Caco-2 (cell line): ENCODE results near the gene GLTP. TPM values are rescaled to one million over a fixed set of nuclear protein-coding genes. Genes with fewer than 3 reads are reported as not detected.

Experiments
- BruUV-seq: library from RNA; stranded (reverse); fragments of 400-500 nt; replicated peaks from 2 replicates; lab custom pipeline; 2021; lab: Mats Ljungman, UMichigan
- CTCF ChIA-PET: fragments of 300-600 bp; sonication (Branson Sonifier 250); formaldehyde crosslinking; loops from one replicate; lab custom pipeline; 2022; ENCODE audit warnings: antibody characterized with exemption; lab: Charles Lee
- POLR2A ChIA-PET: fragments of 300-600 bp; sonication (Branson Sonifier 250); formaldehyde crosslinking; loops from one replicate; lab custom pipeline; 2022; ENCODE audit warnings: antibody characterized with exemption; lab: Charles Lee
- DNase-seq, 2 experiments: peaks; one replicate each; pipeline versions ENCODE4 v3.0.0 to v3.0.0-alpha.2; 2020 to 2022
- H3K27me3 ChIP-seq: replicated peaks from 2 replicates; pipeline ENCODE4 v1.6.0; 2011; ENCODE audit warnings: low read length; ENCODE audit not compliant: control insufficient read depth, insufficient read depth
- H3K36me3 ChIP-seq: 2 replicates; pipeline ENCODE4 v1.5.1; 2011; ENCODE audit warnings: low read length; ENCODE audit not compliant: control insufficient read depth, insufficient read depth
- H3K4me1 ChIP-seq: fragments of 250-450 bp; sonication (Bioruptor Pico); 2 replicates; pipeline ENCODE4 v1.5.1; 2020; ENCODE audit warnings: mild to moderate bottlenecking
- H3K4me3 ChIP-seq: 2 replicates; pipeline ENCODE4 v1.5.1; 2011; ENCODE audit warnings: low read depth, mild to moderate bottlenecking, control low read depth, low read length
- H3K9me3 ChIP-seq: fragments of 250-450 bp; sonication (Bioruptor Pico); 2 replicates; pipeline ENCODE4 v1.5.1; 2020; ENCODE audit warnings: mild to moderate bottlenecking, moderate library complexity
- H3K27ac Mint-ChIP-seq: one replicate; pipeline ENCODE4 v1.8.0; 2022; ENCODE audit warnings: mixed read lengths; ENCODE audit not compliant: unreplicated experiment
- H3K27me3 Mint-ChIP-seq: one replicate; pipeline ENCODE4 v1.8.0; 2022; ENCODE audit warnings: mixed read lengths; ENCODE audit not compliant: insufficient read depth, unreplicated experiment
- H3K36me3 Mint-ChIP-seq: one replicate; pipeline ENCODE4 v1.8.0; 2022; ENCODE audit warnings: mild to moderate bottlenecking, mixed read lengths; ENCODE audit not compliant: insufficient read depth, unreplicated experiment
- H3K4me1 Mint-ChIP-seq: one replicate; pipeline ENCODE4 v1.8.0; 2022; ENCODE audit warnings: low read depth, mixed read lengths; ENCODE audit not compliant: unreplicated experiment
- H3K4me3 Mint-ChIP-seq: one replicate; pipeline ENCODE4 v1.8.0; 2022; ENCODE audit warnings: mild to moderate bottlenecking, moderate library complexity, mixed read lengths; ENCODE audit not compliant: unreplicated experiment
- H3K9me3 Mint-ChIP-seq: one replicate; pipeline ENCODE4 v1.8.0; 2022; ENCODE audit warnings: mixed read lengths; ENCODE audit not compliant: unreplicated experiment
- intact Hi-C: fragments of 100-400 bp; cut with micrococcal nuclease; formaldehyde crosslinking; loops from one replicate; pipeline ENCODE4 v1.10.0; 2022; ENCODE audit not compliant: unreplicated experiment
- total RNA-seq: library from RNA; stranded (reverse); gene quantifications from 2 replicates; pipeline ENCODE4 v1.2.3, GENCODE V29; 2022
- TF ChIP-seq, protein P1 (sequence below), 2 experiments: fragments of 200-600 bp in 1 of 2; IDR thresholded peaks; 1 replicate in 1 of 2; 2 replicates in 1 of 2; pipeline versions ENCODE4 v1.5.1 to v1.8.0; 2011 to 2022; ENCODE audit warnings: antibody characterized with exemption in 1 of 2, control low read depth in 1 of 2, inconsistent platforms in 1 of 2, low read depth in 1 of 2, low read length in 1 of 2, mild to moderate bottlenecking in 1 of 2, moderate library complexity in 1 of 2; ENCODE audit not compliant: insufficient read depth in 1 of 2, severe bottlenecking in 1 of 2, unreplicated experiment in 1 of 2

The GLTP gene
- total RNA-seq, 1 experiment from 2014 or later = 14.9 TPM

DNA sequence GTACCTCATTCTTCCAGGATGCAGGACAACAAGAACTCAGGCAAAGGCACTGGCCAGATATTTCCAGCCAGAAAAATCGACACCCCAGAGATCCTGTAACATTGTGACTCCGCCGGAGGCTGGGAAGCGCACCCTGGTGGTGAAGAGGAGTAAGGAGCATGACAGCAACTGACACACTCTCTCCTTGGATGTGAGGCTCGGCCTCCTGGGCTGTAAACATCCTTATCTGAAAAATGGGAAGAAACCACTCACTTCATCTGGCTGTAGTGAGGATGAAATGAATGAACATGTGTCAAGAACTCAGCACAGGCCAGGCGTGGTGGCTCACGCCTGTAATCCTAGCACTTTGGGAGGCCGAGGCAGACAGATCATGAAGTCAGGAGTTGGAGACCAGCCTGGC lies 47.3 kb upstream of the GLTP start:
- peaks cover 11% of the 10 kb centered on the region for H3K4me1 Mint-ChIP-seq
- H3K27ac Mint-ChIP-seq = no peak overlapping the region
- CTCF ChIA-PET = interaction anchor here (1.2 kb wide), 1 partner anchor 20 kb away, joined by 3 read pairs; no protein-coding TSS in a partner anchor
- peaks cover 16% of the 10 kb centered on the region for H3K36me3 Mint-ChIP-seq
- intact Hi-C loops = loop anchor here (1.0 kb wide), 1 partner anchor 74 kb away; no protein-coding TSS in a partner anchor
- Histone ChIP-seq H3K4me3 (no peak overlapping the region), H3K36me3 (peaks cover 2% of the 10 kb centered on the region; the same call in 1 of the 2 replicates), H3K9me3 (no peaks in the 10 kb centered on the region), H3K4me1 (peaks cover 13% of the 10 kb centered on the region), H3K27me3 (no peaks in the 10 kb centered on the region)
- H3K9me3 Mint-ChIP-seq = no peaks in the 10 kb centered on the region
- H3K4me3 Mint-ChIP-seq = no peak overlapping the region
- no TSS peak for BruUV-seq
- POLR2A ChIA-PET = interaction anchor here (0.5 to 0.7 kb wide), 2 partner anchors 1657 to 1758 kb away, joined by 5 to 6 read pairs; no protein-coding TSS in a partner anchor
- TF ChIP-seq, protein P1, sequence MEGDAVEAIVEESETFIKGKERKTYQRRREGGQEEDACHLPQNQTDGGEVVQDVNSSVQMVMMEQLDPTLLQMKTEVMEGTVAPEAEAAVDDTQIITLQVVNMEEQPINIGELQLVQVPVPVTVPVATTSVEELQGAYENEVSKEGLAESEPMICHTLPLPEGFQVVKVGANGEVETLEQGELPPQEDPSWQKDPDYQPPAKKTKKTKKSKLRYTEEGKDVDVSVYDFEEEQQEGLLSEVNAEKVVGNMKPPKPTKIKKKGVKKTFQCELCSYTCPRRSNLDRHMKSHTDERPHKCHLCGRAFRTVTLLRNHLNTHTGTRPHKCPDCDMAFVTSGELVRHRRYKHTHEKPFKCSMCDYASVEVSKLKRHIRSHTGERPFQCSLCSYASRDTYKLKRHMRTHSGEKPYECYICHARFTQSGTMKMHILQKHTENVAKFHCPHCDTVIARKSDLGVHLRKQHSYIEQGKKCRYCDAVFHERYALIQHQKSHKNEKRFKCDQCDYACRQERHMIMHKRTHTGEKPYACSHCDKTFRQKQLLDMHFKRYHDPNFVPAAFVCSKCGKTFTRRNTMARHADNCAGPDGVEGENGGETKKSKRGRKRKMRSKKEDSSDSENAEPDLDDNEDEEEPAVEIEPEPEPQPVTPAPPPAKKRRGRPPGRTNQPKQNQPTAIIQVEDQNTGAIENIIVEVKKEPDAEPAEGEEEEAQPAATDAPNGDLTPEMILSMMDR (IDR thresholded peaks at IDR 0.05; ENCODE audit: insufficient read depth in 1 of 2, low read depth in 1 of 2, low read length in 1 of 2, severe bottlenecking in 1 of 2, unreplicated experiment in 1 of 2) = peak; percentile 47 to 49
- peak in 1 of 2 experiments; percentile 58 for DNase-seq
- H3K27me3 Mint-ChIP-seq = no peaks in the 10 kb centered on the region

DNA sequence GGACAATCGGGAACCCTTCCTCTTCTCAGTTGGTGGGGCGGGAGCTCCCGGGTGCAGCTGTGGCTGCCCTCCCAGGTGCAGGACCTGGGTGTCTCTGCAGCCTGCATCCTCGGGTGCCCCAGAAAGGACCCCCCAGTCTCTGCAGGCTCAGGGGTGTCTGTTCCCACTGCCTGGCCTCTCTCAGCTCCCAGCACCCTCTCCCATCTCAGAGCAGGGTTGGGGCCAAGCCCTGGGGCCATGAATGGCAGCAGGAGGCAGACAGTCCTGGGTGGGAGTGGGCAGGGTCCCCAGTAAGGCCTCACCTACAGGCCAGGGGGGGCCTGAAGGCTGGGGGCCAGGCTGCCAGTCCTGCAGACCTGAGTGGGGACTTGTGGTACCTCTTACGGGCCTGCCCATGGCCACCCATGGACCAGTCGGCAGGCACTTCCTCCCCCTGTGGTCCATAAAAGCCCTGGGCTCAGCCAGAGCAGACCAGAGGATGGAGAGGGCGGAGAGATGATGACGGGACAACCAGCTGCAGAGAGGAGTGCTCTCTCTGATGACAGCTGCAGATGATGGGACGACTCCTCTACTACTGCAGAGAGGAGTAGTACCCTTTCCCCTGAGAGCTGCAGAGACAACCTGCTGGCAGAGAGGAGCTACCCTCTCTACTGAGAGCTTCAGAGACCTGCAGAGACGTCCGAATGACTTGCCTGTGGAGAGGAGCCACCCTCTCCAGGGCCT lies 46.3 kb upstream of the GLTP start:
- intact Hi-C loops = loop anchor here (1.0 kb wide), 1 partner anchor 73 kb away; no protein-coding TSS in a partner anchor
- ChIA-PET CTCF (interaction anchor here (1.2 kb wide), 1 partner anchor 19 kb away, joined by 3 read pairs; no protein-coding TSS in a partner anchor), POLR2A (interaction anchor here (0.5 to 0.7 kb wide), 2 partner anchors 1658 to 1759 kb away, joined by 5 to 6 read pairs; no protein-coding TSS in a partner anchor)
- Mint-ChIP-seq H3K4me3 (no peak overlapping the region), H3K36me3 (peaks cover 7% of the 10 kb centered on the region), H3K9me3 (no peaks in the 10 kb centered on the region), H3K4me1 (peaks cover 11% of the 10 kb centered on the region), H3K27me3 (no peaks in the 10 kb centered on the region), H3K27ac (no peak overlapping the region)
- TF ChIP-seq, protein P1 (IDR thresholded peaks at IDR 0.05; ENCODE audit: insufficient read depth in 1 of 2, low read depth in 1 of 2, low read length in 1 of 2, severe bottlenecking in 1 of 2, unreplicated experiment in 1 of 2) = no peak
- peaks cover 2% of the 10 kb centered on the region; the same call in 1 of the 2 replicates for H3K36me3 ChIP-seq
- H3K4me1 ChIP-seq = peaks cover 13% of the 10 kb centered on the region
- no peak overlapping the region for H3K4me3 ChIP-seq
- H3K9me3 ChIP-seq = no peaks in the 10 kb centered on the region
- no peak for DNase-seq
- no peaks in the 10 kb centered on the region for H3K27me3 ChIP-seq
- no TSS peak for BruUV-seq

DNA sequence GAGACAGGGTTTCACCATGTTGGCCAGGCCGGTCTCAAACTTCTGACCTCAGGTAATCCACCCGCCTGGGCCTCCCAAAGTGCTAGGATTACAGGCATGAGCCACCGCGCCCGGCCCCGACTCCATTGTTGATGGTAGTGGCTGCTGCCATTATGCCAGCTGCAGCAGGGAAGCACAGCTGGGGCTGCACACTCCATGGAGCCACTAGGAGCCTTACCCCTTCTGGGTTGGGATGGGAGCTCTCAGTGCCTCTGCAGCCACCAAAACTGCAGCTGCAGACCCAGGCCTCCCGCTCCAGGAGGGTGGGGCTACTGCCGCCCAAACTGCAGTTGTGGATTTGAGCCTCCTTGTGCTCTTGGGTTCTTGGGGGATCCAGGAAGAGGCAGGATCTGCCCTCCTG lies 45.7 kb upstream of the GLTP start:
- Histone ChIP-seq H3K36me3 (peaks cover 2% of the 10 kb centered on the region; the same call in 1 of the 2 replicates), H3K9me3 (no peaks in the 10 kb centered on the region), H3K4me3 (no peak overlapping the region), H3K4me1 (peaks cover 13% of the 10 kb centered on the region), H3K27me3 (no peaks in the 10 kb centered on the region)
- BruUV-seq = no TSS peak
- Mint-ChIP-seq H3K27me3 (no peaks in the 10 kb centered on the region), H3K4me1 (peaks cover 11% of the 10 kb centered on the region), H3K27ac (no peak overlapping the region), H3K9me3 (no peaks in the 10 kb centered on the region), H3K4me3 (no peak overlapping the region), H3K36me3 (peaks cover 7% of the 10 kb centered on the region)
- ChIA-PET CTCF (no interaction called here), POLR2A (no interaction called here)
- intact Hi-C loops = no loop called here
- TF ChIP-seq, protein P1 (IDR thresholded peaks at IDR 0.05; ENCODE audit: insufficient read depth in 1 of 2, low read depth in 1 of 2, low read length in 1 of 2, severe bottlenecking in 1 of 2, unreplicated experiment in 1 of 2) = no peak
- no peak for DNase-seq
